GM21423 (cell line): ENCODE measurements around the gene IFIT1B.
"Not testable (repeated sequence)": the region's sequence is repeated elsewhere in the genome, so short reads cannot be mapped to it uniquely, and the experiment has no call there.

Experiments used
- ATAC-seq: cut with Tn5 transposase; IDR thresholded peaks from one replicate; pipeline ENCODE4 v1.9.1; 2021; ENCODE audit warnings: mild to moderate bottlenecking, moderate library complexity; ENCODE audit not compliant: unreplicated experiment

IFIT1B gene

DNA sequence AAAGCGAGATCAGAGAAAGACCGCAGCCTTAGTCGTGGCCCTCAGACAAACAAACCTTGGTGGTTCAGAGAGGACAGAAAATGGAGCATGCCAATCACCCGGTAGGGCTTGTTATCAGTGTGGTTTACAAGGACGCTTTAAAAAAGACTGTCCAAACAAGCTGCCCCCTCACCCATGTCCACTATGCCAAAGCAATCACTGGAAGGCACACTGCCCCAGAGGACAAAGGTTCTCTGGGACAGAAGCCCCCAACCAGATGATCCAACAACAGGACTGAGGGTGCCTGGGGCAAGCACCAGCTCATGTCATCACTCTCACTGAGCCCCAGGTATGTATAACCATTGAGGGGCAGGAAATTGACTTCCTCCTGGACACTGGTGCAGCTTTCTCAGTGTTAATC lies 31.4 kb downstream of the IFIT1B start:
- not testable (repeated sequence) for ATAC-seq

DNA sequence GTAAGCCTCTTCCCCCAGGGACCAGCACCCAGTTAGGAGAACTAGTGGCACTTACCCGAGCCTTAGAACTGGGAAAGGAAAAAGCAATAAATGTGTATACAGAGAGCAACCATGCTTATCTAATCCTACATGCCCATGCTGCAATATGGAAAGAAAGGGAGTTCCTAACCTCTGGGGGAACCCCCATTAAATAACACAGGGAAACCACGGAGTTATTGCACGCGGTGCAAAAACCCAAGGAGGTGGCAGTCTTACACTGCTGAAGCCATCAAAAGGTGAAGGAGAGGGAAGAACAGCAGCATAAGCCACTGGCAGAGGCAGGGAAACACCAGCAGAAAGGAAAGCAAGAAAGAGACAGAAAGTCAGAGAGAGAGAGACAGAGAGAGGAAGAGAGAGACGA lies 32.7 kb downstream of the IFIT1B start:
- ATAC-seq = not testable (repeated sequence)

DNA sequence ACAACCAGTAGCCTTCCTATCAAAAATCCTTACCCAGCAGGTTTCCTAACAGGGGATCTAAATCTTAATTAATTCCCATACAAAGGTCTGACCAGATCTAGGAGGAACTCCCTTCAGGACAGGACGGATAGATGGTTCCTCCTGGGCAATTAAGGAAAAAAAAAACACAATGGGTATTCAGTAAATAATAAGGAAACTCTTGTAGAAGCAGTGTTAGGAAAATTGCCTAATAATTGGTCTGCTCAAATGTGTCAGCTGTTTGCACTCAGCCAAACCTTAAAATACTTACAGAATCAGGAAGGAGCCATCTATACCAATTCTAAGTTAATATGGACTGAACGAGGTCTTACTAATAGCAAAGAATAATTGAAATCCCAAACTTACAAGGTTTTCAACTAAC lies 33.3 kb downstream of the IFIT1B start:
- not testable (repeated sequence) for ATAC-seq

DNA sequence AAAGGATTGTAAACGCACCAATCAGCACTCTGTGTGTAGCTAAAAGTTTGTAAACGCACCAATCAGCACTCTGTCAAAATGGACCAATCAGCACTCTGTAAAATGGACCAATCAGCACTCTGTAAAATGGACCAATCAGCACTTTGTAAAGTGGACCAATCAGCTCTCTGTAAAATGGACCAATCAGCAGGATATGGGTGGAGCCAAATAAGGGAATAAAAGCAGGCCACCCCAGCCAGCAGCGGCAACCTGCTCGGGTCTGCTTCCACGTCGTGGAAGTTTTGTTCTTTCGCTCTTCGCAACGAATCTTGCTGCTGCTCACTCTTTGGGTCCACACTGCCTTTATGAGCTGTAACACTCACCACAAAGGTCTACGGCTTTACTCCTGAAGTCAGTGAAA lies 34.4 kb downstream of the IFIT1B start:
- ATAC-seq = not testable (repeated sequence)

DNA sequence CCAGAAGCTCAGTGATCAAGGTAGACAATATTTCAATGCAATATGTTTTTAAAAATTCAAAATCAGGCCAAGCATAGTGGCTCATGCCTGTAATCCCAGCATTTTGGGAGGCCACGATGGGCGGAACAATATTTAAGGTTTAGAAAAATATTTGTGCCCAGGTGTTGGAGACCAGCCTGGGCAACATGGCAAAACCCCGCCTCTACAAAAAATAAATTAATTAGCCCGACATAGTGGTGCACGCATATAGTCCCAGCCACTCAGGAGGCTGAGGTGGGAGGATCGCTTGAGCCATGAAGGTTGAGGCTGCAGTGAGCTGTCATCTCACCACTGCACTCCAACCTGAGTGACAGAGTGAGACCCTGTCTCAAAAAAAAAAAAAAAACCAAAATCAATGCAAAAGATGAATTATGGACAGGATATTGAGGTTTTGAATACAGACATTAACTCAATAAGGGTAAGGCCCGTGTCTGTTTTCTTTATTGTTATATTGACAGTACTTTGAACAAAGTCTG lies 35.6 kb downstream of the IFIT1B start:
- no peak for ATAC-seq

DNA sequence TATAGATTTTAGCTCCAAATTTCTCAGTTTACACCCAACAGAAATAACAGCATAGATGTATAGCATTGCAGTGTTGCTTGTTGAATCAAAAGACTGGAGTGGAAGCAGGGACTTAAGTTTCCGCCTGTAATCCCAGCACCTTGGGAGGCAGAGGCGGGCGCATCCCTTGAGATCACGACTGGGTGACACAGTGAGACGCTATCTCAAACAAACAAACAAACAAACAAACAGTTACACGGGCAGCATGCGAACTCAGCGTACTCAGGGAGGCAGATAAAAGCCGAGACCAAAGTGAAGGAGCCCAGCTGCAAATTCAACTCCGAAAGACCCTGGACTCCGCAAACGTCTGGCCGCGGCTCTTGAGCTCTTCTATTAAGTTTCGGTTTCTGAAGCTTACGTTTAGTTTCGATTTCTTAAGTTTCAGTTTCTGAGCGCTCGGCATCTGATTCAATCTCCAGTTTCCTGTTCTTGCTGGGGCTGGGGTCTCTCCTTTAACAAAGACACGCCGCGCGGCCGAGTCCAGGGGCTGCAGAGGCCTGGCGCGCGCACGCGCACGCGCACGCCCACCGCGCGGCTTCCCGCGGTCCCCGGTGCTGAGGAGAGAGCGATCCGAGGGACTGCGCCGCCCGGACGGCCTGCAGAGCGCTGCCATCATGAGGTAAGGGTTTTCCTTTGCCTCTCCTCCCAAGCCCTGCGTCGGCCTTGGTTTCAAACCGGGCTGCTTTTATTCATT lies 36.5 kb downstream of the IFIT1B start, which contains the start of gene IFIT5:
TSS of gene IFIT5 (plus strand) at position 423 of the 733 bp plus-strand sequence. CDS start at position 654, 231 bp downstream.
- peak; percentile 72 for ATAC-seq

DNA sequence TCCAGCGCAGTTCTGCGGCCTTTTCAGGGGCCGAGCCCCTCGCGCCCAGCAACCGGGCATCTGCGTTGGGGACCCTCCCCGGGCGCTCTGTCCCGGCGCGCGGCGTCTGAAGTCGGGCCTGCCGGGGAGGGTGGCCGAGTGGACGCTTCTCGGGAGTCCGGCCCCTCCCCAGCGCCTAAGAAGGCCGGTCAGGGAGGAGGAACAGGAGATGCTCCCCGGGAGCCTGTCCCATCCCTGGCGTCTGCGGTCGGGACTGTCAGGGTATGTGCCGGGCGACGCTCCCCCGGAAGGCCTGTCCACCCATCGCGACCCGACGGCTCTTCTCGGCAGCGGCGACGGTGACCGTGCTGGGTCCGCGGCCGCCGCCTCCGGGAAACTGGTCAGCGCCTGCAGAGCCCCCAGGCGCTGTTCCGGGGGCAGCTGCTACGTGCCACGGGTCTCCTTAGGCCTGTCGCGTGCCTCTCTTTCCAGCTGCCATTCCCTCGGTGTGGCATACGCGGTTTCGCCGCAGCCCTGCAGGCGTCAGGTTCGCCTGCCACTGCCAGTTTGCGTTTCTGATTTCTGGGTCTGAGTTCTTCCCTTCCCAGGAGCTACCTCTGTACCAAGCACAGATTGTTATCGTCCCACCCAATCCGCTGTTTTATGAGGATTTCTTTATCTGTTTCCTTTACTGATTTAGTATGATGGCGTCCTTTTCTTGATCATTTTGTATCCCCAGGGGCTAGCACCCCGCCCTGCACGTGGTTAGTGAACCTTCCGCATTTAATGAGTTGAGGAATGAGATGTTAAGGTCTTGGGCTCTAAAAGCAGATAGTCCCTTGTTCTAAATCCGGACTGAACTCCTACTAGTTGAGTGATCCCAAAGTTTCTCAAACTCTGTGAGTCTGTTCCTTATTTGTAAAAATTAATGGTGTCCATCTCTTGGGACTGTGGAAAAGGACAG lies 37.3 kb downstream of the IFIT1B start:
- ATAC-seq = peak; percentile 32

DNA sequence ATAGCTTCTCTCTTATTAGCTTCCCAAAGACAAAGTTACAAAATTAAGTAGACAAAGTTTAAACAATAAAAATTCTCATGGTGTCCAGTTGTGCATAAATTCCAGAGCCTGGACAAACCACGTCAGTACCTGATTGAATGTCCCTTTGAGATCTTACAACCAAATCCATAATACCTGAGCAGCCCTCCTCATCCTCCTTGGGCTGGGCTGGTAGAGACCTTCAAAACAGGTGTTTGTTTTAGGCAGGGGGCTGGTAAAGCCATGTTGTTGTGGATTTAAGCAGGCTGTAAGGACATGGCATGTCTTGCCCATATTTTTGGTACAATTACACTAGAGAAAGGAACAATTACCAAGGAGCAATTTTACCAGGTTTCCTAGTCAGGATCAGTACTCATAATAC lies 38.6 kb downstream of the IFIT1B start:
- ATAC-seq = no peak

DNA sequence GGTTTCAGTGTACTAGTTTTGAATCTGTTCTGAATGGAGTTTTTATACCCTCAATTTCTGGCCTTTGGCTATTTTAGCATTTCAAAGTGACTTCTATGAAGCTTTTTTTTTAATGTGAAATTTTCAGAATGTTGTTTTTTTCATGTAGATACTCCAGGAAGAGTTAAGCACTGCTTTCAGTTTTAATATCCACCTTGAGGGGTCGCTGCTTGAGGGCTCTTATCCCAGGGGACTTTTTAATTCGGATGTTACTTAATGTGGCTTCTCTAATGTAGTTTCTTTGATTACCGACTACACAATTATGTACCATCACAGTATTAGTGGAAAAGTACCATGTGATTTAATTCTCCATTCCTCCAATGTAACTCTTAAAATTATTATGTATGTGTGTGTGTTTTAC lies 41.7 kb downstream of the IFIT1B start:
- ATAC-seq = no peak

DNA sequence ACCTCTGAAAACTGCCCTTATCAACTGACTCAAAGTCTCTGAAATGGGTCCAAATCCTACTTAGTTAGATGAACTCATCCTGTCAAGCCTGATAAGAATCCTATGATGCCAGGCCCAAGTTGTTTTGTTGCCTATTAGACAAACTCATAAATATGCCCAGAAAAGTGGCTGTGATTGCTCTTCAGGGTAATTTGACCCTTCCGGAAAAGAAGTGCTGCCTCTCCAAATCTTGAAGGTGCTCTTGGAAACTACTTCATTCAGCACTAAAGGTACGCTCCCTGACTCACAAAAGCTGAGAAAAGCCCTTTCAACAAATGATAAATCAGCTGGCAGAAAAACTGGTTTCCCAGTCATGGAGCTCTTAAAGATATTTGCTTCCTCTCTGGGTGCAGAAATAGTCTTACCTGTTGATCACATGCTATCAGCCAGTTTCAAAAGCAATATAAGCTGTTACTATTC lies 43.2 kb downstream of the IFIT1B start:
- ATAC-seq = no peak

DNA sequence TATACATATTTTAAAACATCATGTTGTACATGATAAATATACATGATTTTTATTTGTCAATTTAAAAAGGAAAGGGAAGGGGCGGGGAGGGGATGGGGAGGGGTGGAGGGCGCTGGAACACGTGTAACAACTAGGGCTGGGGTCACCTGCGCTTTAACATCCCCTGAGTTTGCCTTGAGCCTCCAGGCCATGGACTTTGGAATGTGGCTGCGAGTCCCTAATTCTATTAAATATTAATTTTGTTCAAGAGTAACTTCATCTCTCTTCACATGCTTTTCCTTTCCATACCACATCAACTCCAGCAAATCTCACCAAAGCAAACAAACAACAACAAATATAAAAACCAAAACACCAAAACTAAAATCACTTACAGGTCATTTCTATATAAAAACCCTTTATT lies 47.1 kb downstream of the IFIT1B start:
- no peak for ATAC-seq

DNA sequence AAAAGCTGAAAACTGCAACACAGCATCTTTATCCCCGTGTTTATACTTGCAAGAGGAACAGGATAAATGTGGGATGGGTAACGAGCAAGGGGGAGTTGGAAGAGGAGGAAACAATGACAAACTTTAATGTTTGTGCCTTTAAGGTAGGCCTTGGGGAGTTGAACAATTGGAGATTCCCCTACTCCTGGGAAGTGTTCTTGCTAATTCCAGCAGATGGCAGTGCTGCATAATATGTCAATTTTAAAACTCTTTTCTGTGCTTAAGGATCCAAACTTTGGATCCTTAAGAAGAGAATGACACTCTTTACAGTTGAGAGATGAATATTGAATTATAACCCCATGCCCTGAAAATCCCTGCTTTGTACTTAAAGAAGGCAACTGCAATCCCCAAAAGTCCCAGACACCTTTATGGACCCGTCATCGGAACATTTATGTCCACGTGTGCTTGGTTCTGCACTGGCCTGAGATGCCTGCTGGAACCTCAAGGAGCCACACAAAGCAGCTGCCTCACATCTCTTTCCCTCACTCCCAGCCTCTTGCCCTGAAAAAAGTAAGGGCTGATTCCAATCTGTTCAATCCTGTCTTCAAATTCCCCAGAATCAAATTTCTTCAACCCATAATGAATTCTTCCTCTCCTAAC lies 48.5 kb downstream of the IFIT1B start:
- no peak for ATAC-seq

DNA sequence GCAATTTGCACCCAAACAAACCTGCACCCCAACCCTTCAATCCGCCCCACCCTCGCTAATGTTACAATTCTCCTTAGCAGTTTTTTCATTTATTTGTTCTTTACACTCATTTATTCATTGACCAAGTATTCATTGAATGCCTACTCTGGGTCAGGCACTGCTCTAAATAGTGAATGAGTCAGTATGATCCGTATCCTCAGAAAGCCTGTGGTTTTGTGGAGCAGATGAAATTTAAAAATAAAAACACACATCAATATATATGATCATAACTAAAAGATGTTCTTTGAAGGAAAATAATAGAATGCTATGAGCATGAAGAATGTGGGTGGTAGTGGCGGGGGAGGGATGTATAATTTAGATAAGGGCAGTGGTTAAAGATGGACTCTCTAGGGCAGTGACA lies 49.8 kb downstream of the IFIT1B start:
- no peak for ATAC-seq

DNA sequence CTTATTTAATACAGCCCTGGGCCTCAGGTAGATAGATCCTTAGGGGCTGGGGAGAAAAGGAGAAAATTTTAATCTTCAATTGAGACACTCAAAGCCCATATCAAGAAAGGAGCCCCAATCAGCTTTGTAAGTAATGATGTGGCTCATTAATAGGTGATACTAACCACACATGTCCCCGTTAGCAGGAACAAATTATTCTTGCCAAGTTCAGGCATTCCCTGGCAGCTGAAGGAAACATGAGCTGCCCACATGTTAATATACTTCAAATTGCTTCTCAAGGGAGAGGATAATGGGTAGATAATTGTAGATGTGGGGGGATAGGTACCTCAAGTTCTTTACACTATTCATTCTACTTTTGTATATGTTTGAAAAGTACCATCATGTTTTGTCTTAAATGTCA lies 51.0 kb downstream of the IFIT1B start:
- ATAC-seq = no peak

DNA sequence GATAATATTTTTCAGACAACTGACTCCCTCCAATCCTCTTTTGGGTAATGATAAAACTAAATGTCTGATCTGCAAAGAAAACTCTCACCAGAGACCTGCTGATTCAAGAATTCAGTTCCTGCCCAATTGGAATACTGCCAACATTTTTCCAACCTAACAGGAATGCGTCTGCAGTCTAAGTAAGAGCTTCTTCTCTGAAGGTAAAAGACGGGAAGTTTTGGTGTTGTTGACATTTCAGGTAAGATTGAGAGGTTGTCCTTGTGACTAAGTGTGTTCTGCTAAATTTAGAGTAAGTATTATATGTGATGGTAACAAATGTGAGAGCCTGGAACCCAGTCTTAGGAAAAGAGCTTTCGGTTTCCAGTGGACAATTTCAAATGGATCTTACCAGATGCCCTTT lies 54.1 kb downstream of the IFIT1B start:
- no peak for ATAC-seq
